ENCODE measurements around the gene OR5C1. TPM values are rescaled to one million over a fixed set of nuclear protein-coding genes. Genes with fewer than 3 reads are reported as not detected.

Gene OR5C1
- polyA plus RNA-seq (2011; rRNA removed) (not detected in 2 replicates), polyA minus RNA-seq (2011; rRNA and poly(A)+ RNA removed) (not detected in 2 replicates)

- POLR2A ChIA-PET: no interaction called here
- TF ChIP-seq CTCF (IDR thresholded peaks at IDR 0.05; ENCODE audit: low read depth, low read length): no peak
- no peak for DNase-seq (ENCODE audit: low read depth, low spot score)
- H3K9me3 ChIP-seq (ENCODE audit: control insufficient read depth, insufficient read depth, low read length): peaks cover 8% of the 10 kb centered on the region; the same call in 1 of the 2 replicates
- H3K27ac ChIP-seq (ENCODE audit: low read depth, low read length): no peak within 1 kb of the TSS
- CTCF ChIA-PET: no interaction called here
- H3K27me3 ChIP-seq (ENCODE audit: control insufficient read depth, insufficient read depth, low read length): no peaks in the 10 kb centered on the region
- H3K4me3 ChIP-seq (ENCODE audit: low read depth, low read length): no peak within 1 kb of the TSS
Measured at GRCh38 chr9:122788831-122789230, at the start of gene OR5C1. OR5C1 (plus strand) TSS chr9:122788933; CDS start chr9:122788933, 0 bp downstream.

DNA sequence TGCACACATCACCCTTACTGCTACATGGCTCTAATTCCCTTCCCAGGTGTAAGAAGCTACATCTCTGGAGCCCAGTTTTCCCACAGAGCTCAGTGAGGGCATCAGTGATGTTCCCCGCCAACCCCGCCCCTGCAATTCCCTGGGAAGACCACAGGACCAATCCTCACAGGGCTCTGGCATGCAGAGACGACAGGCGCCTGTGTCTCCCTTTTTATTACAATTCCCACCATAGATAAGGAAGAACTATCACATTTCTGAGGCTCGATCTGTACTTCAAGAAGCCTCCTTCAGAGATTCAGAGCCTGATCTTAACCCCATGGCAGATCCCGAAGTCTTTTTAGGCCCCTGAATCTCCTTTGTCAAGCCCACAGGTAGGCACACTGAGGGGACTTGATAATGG lies 46.7 kb upstream of the OR5C1 start, which contains the start of gene OR1L6:
OR1L6 (plus strand) TSS at position 301 of the 400 bp plus-strand sequence. CDS start 7,545 bp downstream, outside the sequence.
- no peaks in the 10 kb centered on the region for H3K27me3 ChIP-seq (ENCODE audit: control insufficient read depth, insufficient read depth, low read length)
- H3K4me3 ChIP-seq (ENCODE audit: low read depth, low read length): no peak within 1 kb of the TSS
- no peaks in the 10 kb centered on the region for H3K9me3 ChIP-seq (ENCODE audit: control insufficient read depth, insufficient read depth, low read length)
- no peak within 1 kb of the TSS for H3K27ac ChIP-seq (ENCODE audit: low read depth, low read length)
- ChIA-PET CTCF (no interaction called here), POLR2A (no interaction called here)
- TF ChIP-seq CTCF (IDR thresholded peaks at IDR 0.05; ENCODE audit: low read depth, low read length): no peak
- no peak for DNase-seq (ENCODE audit: low read depth, low spot score)

- no peak overlapping the region for H3K4me3 ChIP-seq (ENCODE audit: low read depth, low read length)
- POLR2A ChIA-PET: no interaction called here
- no peaks in the 10 kb centered on the region for H3K27me3 ChIP-seq (ENCODE audit: control insufficient read depth, insufficient read depth, low read length)
- TF ChIP-seq CTCF (IDR thresholded peaks at IDR 0.05; ENCODE audit: low read depth, low read length): no peak
- no peak overlapping the region for H3K27ac ChIP-seq (ENCODE audit: low read depth, low read length)
- CTCF ChIA-PET: no interaction called here
- no peak for DNase-seq (ENCODE audit: low read depth, low spot score)
- H3K9me3 ChIP-seq (ENCODE audit: control insufficient read depth, insufficient read depth, low read length): no peaks in the 10 kb centered on the region
Measured at GRCh38 chr9:122754825-122755224, 33.9 kb upstream of the OR5C1 start.

DNA sequence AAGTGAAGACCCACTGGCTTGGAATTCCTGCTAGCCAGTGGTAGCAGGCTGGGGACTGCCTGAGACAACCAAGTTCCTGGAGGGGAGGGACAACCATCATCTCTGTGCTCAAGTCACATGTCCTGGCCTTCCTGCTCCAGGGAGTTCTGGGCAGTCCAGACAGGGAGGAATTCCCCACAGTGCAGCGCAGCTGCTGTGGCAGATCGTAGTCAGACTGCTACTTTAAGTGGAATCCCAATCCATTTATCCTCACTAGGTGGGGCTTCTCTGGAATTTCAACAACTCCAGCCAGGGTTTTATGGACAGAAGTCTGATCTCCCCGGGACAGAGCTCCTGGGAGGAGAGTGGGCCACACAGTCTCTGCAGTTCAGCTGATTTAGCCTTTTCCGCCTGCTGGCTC lies 20.9 kb upstream of the OR5C1 start:
- H3K27me3 ChIP-seq (ENCODE audit: control insufficient read depth, insufficient read depth, low read length): no peaks in the 10 kb centered on the region
- ChIA-PET POLR2A (no interaction called here), CTCF (no interaction called here)
- no peak for TF ChIP-seq CTCF (IDR thresholded peaks at IDR 0.05; ENCODE audit: low read depth, low read length)
- no peak overlapping the region for H3K4me3 ChIP-seq (ENCODE audit: low read depth, low read length)
- no peak overlapping the region for H3K27ac ChIP-seq (ENCODE audit: low read depth, low read length)
- H3K9me3 ChIP-seq (ENCODE audit: control insufficient read depth, insufficient read depth, low read length): peaks cover 6% of the 10 kb centered on the region
- DNase-seq (ENCODE audit: low read depth, low spot score): no peak

GRCh38 chr9:122777052-122777451 lies 11.7 kb upstream of the OR5C1 start:
- DNase-seq (ENCODE audit: low read depth, low spot score): no peak
- H3K4me3 ChIP-seq (ENCODE audit: low read depth, low read length): no peak overlapping the region
- no peaks in the 10 kb centered on the region for H3K27me3 ChIP-seq (ENCODE audit: control insufficient read depth, insufficient read depth, low read length)
- no peaks in the 10 kb centered on the region for H3K9me3 ChIP-seq (ENCODE audit: control insufficient read depth, insufficient read depth, low read length)
- ChIA-PET POLR2A (interaction anchor here (0.6 kb wide), 2 partner anchors 42 to 441 kb away, joined by 6 to 9 read pairs; no protein-coding TSS in a partner anchor), CTCF (interaction anchor here (0.5 to 1.5 kb wide), 2 partner anchors 33 to 215 kb away, joined by 3 read pairs; no protein-coding TSS in a partner anchor)
- no peak overlapping the region for H3K27ac ChIP-seq (ENCODE audit: low read depth, low read length)
- no peak for TF ChIP-seq CTCF (IDR thresholded peaks at IDR 0.05; ENCODE audit: low read depth, low read length)
